Esophagus squamous epithelium (tissue), 4 donors: ENCODE data around the gene SLN.

ENCODE experiments used
- CTCF ChIP-seq, 6 experiments: fragments of 450-650 bp in 4 of 6; fragments of 200-600 bp in 2 of 6; sonication (generic) in 2 of 6; IDR thresholded peaks; one replicate each; pipeline ENCODE4 v1.5.1; 2016 to 2019; ENCODE audit warnings: antibody characterized with exemption in 6 of 6, mild to moderate bottlenecking in 4 of 6, moderate library complexity in 4 of 6
- POLR2A ChIP-seq, 4 donors: fragments of 450-650 bp; IDR thresholded peaks; one replicate each; pipeline ENCODE4 v1.6.1; 2017; ENCODE audit warnings: antibody characterized with exemption in 4 of 4, mild to moderate bottlenecking in 4 of 4, moderate library complexity in 3 of 4

- TF ChIP-seq CTCF (IDR thresholded peaks at IDR 0.05) (no peak), POLR2A (IDR thresholded peaks at IDR 0.05) (no peak)
Measured at GRCh38 chr11:107751082-107751481, 39.2 kb upstream of the SLN start.
